Raji (cell line): ENCODE data around the gene KIAA0319L.

Experiments
- POLR2A ChIP-seq: IDR thresholded peaks from 2 replicates; pipeline ENCODE4 v1.6.1; 2011; ENCODE audit warnings: low read depth, low read length, control low read depth; ENCODE audit not compliant: insufficient read depth

Gene KIAA0319L

GRCh38 chr1:35589516-35590427, 32.6 kb upstream of the KIAA0319L start:
- TF ChIP-seq POLR2A = no peak

- no peak for TF ChIP-seq POLR2A
Observed at GRCh38 chr1:35588197-35588910, 31.2 kb upstream of the KIAA0319L start.

- TF ChIP-seq POLR2A = no peak
Observed at GRCh38 chr1:35587736-35588135, 30.5 kb upstream of the KIAA0319L start.

GRCh38 chr1:35586808-35587207, 29.6 kb upstream of the KIAA0319L start:
- TF ChIP-seq POLR2A = no peak

GRCh38 chr1:35585281-35585680, 28.1 kb upstream of the KIAA0319L start:
- TF ChIP-seq POLR2A = no peak

- TF ChIP-seq POLR2A = no peak
Observed at GRCh38 chr1:35580949-35581388, 23.8 kb upstream of the KIAA0319L start.

GRCh38 chr1:35577071-35577998, 20.1 kb upstream of the KIAA0319L start:
- TF ChIP-seq POLR2A = no peak

GRCh38 chr1:35576061-35576765, 19.0 kb upstream of the KIAA0319L start:
- TF ChIP-seq POLR2A = no peak

- TF ChIP-seq POLR2A = no peak
Observed at GRCh38 chr1:35575416-35575958, 18.3 kb upstream of the KIAA0319L start.

- no peak for TF ChIP-seq POLR2A
Observed at GRCh38 chr1:35574655-35575415, 17.6 kb upstream of the KIAA0319L start.

- TF ChIP-seq POLR2A = no peak
Observed at GRCh38 chr1:35574125-35574654, 17.0 kb upstream of the KIAA0319L start.

- no peak for TF ChIP-seq POLR2A
Observed at GRCh38 chr1:35573198-35574124, 16.3 kb upstream of the KIAA0319L start, which contains the start of gene TFAP2E. TFAP2E (plus strand) TSS chr1:35573314; CDS start chr1:35573578, 264 bp downstream.

GRCh38 chr1:35572296-35572695, 15.1 kb upstream of the KIAA0319L start:
- no peak for TF ChIP-seq POLR2A
